ENCODE data around the gene CASP4.
"Not testable (repeated sequence)": the region's sequence is repeated elsewhere in the genome, so short reads cannot be mapped to it uniquely, and the experiment has no call there.

DNA sequence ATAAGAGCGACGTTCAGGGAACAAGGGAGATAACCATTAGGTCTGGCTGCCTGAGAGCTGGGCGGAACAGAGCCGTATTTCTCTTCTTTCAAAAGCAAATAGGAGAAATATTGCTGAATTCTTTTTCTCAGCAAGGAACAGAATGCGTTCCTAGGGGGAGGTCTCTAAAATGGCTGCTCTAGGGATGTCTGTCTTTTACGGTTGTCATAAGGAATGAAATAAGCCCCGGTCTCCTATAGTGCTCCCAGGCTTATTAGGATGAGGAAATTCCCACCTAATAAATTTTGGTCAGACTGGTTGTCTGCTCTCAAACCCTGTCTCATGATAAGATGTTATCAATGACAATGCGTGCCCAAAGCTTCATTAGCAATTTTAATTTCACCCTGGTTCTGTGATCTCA is 4.5 kb upstream of the CASP4 start:
- TF ChIP-seq, protein P1, sequence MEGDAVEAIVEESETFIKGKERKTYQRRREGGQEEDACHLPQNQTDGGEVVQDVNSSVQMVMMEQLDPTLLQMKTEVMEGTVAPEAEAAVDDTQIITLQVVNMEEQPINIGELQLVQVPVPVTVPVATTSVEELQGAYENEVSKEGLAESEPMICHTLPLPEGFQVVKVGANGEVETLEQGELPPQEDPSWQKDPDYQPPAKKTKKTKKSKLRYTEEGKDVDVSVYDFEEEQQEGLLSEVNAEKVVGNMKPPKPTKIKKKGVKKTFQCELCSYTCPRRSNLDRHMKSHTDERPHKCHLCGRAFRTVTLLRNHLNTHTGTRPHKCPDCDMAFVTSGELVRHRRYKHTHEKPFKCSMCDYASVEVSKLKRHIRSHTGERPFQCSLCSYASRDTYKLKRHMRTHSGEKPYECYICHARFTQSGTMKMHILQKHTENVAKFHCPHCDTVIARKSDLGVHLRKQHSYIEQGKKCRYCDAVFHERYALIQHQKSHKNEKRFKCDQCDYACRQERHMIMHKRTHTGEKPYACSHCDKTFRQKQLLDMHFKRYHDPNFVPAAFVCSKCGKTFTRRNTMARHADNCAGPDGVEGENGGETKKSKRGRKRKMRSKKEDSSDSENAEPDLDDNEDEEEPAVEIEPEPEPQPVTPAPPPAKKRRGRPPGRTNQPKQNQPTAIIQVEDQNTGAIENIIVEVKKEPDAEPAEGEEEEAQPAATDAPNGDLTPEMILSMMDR (IDR thresholded peaks at IDR 0.05), result not testable (repeated sequence)
- TF ChIP-seq POLR2A, EP300 (IDR thresholded peaks at IDR 0.05): not testable (repeated sequence)
